Stimulated activated CD4-positive, alpha-beta T cell treated with anti-CD3 and anti-CD28 coated beads, TNF-alpha, amount 100 ng/mL, for 4 hours (primary cell): ENCODE measurements around the gene MYO1D.
"Not testable (repeated sequence)": the region's sequence is repeated elsewhere in the genome, so short reads cannot be mapped to it uniquely, and the experiment has no call there.

Experiments
- DNase-seq, 3 experiments: peaks; one replicate each; pipeline ENCODE4 v3.0.0-alpha.2; 2020; ENCODE audit warnings: low read depth in 3 of 3

MYO1D gene

DNA sequence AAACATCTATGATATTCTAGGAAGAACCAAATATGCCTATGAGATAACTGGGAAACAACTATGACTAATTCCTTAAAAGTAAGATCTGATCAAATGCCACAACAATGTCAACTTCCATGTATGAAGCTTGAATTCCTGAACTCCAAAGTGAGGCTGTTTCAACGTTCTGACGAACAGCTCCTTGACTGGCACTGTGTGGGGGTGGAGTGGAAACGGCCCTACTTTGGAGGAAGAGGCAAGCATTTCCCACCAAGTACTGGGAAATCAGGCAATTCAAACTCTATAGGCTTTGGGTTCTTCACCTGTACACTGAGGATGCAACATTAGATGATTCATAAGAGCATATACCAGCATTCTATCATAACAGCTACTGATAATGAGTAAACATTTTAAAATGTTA lies 203.0 kb downstream of the MYO1D start:
- DNase-seq = no peak

DNA sequence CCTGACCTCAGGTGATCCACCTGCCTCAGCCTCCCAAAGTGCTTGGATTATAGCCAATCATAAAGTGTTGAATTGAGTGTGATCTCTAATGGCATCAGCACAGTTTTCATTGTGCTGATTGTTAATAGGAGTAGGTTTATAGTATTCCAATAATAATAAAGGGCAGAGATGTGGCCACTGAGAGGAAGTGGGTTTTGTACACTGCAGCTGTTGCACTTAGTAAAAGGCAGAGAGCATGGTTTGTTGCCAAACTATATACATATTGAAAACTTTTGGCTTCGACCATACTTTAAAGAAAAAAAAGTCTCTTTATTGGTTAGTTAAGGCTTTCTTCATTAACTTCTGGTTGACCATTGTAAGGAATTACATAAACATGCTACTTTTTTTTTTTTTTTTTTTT lies 204.2 kb downstream of the MYO1D start:
- no peak for DNase-seq

DNA sequence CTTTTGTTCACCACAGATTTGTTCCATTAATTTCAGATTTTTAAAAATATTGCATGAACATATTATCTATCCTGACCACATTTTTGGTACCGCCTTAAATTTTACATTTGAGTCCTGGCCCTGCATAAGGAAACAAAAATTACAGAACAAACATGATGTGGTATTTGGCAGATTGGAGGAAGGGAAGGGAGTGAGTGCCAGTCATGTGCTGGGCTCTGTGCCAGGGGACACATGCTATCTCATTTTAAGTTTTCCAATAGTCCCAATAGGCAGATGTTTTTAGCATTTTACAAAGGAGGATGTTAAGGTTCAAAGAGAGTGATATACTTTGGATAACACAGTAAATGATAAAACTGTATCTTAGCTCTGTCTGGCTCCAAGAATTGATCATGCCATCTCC lies 205.0 kb downstream of the MYO1D start:
- DNase-seq = no peak

DNA sequence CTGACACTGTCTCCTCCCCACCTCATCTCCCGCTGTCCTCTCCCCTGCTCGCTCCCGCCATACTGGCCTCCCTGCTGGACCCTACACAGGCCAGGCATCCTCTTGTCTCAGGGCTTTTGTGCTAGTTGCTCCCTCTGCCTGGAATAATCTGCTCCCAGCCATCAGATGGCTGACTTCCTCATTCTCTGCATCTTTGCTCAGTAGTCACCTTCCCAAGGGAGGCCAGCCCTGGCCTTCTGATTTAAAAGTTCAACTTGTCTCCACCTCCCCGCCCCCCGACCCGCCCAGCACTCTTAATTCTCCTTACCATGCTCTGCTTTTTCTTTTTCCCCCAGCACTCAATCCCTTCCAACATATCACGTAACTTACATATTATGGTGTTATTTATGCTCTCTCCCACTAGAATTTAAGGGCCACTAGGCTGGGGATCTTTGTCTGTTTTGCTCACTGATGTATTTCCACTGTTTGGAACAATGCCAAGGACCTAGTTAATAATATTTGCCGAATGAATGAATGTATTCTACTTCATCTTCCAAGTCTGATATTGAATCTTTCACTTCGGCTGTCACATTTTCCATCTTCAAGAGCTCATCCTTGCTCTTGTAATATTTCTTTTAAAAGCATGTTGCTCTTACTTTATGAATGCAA lies 211.9 kb downstream of the MYO1D start:
- DNase-seq = no peak

DNA sequence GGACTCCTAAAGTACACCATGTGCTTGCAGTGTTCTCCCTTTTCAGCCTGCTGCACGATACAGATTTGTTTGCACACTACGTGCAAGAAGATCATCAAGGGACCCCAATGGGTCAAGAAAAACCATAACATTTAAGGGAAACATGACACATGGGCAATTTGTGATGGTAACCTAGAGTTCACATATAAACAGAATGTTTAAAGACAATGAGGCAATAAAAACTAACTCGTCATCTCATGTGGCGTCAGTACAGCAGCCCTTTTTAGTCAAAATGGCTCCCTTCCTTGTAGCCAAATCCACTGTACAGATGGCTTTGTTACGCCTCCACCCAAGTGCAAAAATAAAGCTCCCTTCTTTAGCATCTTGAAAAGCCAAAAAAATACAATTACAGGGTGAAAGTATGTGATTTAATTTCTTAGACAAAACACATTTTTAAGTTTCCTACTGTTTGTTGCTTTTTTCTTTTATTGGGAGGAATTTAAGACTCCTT lies 216.4 kb downstream of the MYO1D start:
- DNase-seq = no peak

DNA sequence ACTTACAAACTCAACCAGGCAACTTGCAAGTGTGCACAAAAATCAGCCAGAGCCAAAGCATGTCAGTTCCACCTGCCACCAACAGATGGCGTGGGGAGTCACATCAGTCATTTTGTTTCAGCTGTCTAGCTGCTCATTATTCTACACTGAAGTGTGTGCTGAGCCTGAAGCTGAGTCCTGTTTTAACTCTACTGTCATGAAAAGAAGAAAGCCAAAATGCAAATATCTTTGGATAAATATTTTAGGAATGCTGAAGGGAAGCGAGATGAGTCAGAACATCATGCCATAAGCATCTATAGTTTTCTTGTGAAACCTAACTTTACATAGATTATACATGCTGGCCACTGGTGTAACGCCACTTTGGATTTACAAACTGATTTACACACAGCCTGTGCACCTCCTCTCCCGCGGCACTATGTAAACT lies 217.5 kb downstream of the MYO1D start:
- DNase-seq = peak; percentile 29 to 36 (median 33)

DNA sequence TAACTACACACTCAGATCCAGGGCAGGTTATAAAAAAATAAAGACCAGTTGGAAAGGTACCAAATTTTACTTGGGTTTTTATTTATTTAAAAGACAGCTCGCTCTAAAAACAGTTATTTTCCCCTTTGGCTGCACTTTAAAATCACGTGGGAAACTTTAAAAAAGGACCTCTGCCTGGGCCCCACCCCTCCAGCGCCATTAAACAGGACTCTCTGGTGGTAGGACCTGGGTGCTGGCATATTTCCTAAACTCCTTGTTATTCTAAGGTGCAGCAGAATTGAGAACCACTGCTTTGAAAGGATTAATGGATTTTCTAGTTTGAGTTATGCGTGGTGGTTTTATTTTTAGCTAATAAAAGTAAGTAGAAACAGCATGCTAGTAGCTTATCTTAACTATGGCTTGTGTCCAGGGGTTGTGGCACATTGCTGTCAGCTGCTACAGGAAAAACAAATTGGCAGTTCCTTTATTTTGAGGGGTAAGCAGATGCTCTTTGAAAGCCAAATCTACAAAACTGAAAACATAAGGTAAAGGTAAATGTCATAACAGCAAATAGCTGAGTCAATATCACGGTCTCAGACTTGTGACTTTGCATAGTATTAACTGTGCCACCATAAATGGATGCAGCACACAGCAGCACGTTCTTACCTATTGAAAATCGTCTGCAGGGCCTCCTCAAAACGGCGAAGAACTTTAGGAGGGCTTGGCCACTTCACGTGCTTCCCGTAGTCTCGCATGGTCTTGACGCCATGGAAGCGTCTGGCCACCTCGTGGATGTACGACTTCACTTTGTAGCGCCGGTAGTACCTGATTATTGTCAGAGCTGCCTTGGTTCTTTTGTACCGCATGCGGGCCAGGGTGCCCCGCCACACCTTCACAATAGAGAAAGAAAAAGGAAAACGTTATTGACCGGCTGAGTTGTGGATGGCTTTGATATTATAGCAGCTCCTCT lies 218.2 kb downstream of the MYO1D start:
- no peak for DNase-seq

DNA sequence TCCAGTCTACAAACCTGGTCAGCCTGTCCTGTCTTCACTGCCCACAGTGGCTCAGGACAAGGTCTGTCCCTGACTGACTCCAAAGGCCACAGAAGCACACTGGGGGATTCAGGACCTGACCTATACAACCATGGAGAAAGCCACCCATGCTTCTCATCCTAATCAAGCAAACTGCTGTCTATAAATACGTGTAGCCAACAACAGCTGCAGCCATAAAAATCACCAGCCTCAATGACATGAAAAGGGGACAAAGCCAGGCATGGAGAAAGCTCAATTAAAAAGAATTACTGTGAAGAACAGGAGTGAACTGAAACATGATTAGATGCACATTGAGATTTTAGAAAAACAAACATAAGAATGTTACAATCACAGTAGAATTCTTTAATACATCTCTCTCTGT lies 220.0 kb downstream of the MYO1D start:
- no peak for DNase-seq

DNA sequence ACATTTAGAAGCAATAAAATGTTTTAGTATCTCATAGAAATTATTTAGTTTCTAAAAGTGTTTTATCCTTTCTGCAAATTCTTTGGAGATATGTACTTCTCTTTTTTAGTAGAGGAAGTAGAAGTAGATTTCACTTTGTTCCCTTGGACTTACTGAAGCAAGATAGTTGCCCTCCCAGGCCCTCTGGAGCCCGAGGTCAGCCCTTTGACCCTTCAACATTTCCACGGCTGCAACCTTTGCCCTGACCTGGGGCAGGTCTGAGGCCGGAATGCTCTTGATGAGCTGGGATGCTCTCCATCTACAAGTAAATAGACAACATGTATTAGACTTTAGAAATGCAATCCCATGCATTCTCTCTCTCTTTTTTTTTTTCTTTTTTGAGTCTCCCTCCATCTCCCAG lies 222.6 kb downstream of the MYO1D start:
- no peak for DNase-seq

DNA sequence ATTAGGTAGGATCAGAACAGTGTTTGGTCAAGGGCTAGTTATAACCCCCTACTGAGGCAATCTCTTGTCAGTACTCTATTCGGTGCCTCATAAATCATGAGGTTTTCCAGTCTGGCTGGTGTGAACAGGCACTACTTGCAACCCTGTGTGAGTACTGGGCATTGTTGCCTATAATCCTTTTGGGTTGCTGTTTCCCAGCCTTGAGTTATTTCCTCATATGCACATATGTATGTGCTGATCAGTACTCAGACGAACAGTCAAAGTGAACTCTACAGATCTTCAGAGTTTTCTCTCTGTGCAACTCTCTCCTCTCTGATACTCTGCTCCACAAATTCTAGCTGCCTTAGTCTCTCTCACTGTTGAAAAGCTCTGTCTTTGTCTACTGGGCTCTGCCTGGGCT lies 225.8 kb downstream of the MYO1D start:
- DNase-seq = no peak

DNA sequence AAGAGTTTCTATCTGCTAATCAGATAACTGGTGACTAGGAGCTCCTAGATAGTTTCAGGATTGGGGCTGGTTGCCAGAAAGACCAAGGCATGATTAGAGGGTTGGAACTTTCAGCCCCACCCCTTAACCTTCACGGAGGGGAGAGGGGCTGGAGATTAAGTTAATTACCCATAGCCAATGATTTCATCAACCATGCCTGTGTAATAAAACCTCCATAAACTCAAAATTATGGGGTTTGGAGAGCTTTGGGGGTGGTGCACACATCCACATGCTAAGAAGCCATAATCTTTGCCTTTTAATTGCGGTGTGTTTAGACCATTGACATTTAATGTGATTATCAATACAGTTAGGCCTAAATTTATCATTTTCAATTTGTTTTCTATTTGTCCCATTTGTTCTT lies 228.5 kb downstream of the MYO1D start:
- no peak for DNase-seq

DNA sequence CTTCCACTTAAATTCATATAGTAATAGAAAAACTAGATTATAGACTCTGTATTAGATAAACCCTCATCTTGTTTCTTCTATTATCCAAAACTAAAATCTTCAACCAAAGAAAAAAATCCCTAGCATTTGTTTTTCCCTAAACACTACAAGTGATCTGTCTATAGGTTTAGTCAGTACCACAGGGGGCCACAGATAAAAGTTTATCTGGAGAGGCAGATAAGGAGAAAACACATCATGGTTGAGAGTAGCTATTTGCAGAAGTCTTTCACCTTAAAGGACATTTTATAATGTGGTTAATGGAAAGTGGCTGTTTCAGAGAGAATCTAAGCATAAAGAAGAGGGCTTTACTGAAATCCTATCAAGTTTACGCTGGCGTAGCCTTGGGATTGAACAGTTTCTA lies 230.0 kb downstream of the MYO1D start:
- no peak for DNase-seq

DNA sequence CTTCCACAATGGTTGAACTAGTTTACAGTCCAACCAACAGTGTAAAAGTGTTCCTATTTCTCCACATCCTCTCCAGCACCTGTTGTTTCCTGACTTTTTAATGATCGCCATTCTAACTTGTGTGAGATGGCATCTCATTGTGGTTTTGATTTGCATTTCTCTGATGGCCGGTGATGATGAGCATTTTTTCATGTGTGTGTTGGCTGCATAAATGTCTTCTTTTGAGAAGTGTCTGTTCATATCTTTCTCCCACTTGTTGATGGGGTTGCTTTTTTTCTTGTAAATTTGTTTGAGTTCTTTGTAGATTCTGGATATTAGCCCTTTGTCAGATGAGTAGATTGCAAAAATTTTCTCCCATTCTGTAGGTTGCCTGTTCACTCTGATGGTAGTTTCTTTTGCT lies 235.4 kb downstream of the MYO1D start:
- not testable (repeated sequence) for DNase-seq

DNA sequence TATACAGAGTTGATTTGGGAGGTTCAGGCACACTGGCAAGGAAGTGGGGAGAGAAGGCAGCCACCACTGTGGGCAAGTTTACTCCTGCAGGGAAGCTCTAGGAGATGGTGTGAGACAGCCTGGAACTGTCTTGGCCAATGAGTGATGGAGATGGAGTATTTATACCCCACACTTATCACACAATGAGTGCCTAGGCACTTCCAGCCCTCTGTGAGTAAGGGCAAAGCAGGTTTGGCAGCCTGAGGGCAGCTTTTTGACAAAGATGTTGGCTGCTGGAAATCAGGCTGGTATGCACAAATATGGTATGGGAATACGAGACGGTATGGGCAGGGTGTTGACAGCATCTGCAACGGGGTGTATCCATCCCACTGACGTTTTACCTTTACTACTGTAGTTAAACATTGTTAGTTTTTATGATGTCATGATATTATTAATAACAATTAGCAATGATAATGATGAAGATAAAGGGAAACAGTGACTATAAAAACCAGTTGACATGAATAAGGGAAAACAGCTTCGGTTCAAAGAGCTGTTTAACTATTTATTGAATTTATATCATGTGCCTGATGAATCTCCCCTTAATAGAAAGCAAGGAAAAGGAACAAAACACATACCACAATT lies 240.2 kb downstream of the MYO1D start:
- no peak for DNase-seq

DNA sequence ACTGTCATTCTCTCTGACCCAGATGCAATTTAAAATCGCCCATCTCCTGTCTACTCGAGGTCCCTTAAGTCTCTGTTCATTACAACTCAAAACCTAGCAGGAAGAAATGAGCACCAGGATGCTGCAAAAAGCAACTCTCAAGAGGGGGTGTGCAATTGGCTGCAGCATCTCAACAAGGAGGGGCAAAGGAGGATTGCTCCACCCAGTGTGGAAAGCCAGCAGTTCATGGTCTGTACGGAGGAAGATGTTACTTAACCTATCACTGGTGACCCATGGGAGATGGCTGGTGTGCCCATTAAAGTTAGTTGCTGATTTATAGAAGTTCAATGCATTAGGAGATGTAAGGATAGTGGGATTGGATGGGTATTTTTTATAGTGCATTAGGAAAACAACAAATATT lies 242.8 kb downstream of the MYO1D start:
- no peak for DNase-seq

DNA sequence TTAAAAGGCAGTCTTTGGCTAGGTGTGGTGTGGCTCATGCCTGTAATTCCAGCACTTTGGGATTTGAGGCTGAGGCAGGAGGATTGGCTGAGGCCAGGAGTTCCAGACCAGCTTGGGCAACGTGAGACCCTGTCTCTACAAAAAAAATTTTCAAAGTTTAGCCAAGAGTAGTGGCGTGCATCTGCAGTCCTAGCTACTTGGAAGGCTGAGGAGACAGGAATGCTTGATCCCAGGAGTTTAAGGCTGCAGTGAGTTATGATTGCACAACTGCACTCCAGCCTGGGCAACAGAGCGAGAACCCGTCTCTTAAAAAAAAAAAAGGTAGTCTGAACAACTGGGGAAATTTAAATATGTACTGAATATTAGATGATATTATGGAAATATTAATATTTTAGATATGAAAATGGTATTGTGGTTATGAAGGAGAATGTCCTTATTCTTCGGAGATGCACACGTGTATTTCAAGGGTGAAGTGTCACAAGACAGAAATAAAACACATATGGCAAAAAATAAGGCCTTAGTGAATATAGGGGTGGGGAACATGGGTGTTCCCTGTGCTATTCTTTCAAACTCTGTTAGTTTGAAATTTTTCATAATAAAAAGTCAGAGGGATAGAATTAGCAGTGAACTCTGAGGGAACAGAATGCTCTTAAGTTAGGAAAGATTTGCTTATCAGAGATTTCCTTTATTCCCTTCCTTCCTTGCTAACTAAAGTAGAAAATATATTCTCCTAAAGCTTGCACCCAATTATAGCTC lies 245.4 kb downstream of the MYO1D start:
- no peak for DNase-seq

DNA sequence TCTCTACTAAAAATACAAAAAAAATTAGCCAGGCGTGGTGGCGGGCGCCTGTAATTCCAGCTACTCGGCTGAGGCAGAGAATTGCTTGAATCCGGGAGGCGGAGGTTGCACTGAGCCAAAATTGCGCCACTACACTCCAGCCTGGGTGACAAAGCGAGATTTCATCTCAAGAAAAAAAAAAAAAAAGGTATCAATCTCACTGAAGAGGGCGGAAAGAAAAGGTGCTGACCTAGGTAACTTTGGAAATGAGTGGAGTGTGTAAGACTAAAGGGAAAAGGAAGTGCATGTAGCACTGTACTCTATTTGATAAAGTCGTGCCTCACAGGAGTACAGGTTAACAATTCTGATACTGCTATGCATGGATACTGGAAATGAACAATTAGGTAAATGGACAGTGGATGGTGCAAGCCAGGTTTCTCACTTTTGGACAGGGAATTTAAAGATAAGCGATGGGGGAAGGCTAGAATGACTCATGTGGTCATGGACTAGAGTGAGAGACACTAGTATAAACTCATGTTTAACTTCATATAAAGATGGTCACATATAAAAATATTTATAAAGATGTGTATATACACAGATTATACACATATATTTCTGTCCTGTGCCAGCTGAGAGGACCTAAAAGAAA lies 247.2 kb downstream of the MYO1D start:
- DNase-seq = no peak

DNA sequence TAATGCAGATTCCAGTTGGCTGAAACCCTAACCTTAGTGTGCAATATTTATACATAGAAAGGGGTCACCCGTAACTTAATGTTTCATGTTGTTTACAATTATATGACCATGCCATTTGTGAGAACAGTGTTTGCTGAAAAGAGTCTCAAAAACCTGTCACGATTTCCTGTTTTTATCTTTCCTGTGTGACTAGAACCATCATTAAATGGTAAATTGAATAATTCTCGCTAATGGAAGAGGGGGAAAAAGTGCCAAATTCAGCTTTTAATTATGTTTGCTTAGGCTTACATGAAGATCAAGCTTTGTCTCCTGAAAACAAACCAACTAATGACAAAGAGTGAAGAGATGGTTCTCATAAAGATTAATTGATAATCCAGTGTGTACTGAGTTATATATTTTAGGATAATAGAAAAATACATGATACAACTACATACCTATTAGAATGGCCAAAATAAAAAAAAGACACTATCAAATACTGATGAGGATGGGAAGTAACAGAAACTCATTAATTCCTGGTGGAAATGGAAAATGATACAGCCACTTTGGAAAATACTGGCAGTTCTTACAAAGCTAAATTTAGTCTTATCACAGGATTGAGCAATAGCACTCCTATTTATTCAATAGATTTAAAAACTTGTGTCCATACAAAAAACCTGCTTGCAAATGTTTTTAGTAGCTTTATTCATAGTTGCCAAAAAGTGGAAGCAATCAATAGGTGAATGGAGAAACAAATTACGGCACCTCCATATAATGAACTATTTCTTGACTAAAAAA lies 248.5 kb downstream of the MYO1D start:
- DNase-seq = no peak

DNA sequence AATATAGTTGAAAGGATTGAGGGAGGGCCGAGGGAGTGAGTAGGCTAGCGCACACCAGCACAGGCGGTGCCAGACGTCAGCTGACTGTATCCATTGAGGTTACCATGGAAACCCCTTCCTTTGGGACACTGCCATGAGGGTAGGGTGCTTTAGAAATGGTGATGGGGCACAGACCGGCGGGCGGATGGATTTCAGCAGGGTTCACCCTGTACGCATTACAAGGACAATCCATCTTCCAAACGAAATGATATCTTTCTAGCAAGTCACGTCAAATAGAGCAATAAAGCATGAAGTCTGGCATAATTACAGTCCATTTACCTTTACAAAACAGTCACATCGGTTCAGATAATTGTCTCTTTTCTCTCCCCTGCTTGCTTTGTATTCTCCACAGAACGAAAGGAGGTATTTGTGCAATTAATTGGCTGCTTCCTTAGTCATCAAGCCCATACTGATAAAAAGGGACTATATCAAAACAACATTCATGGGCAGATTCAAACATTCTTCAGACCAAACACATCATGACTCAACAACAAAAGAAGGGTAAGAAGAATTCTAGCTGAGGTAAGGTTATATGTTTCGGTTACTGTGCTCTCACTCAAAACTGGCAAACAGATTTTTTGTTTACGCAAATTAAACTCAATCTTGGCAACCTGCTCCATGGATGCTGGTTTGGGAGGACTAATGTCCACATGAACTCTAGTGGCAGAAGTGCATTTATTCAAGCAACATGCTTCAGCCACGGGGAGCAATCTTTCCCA lies 249.5 kb downstream of the MYO1D start:
- no peak for DNase-seq

DNA sequence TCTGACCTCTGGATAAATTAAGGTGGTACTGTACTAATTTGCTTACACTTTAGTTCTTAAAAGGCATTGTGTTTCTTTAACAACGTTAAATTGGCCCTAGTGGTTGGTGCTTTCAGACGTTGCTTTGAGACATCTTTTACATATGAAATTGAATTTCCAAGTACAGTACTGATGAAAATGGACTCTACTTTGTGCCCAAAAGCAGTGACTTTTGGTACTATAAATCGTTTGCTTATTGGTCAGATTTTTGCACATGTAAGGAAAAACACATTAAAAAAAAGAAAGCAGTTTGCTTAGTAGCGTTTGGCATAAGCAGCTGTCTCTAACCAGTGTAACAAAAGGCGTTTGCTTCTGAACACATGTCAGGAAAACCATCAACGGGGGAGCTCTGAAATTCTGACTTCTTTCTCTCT lies 250.5 kb downstream of the MYO1D start:
- no peak for DNase-seq
